Dendritic cell treated with granulocyte-macrophage colony-stimulating factor and Interleukin-4, amounts not matched to agents 40 ng/mL and 50 ng/mL, for 4 days (primary cell): ENCODE measurements around the gene MTARC1.

Source experiments
- H3K27ac Mint-ChIP-seq: one replicate; pipeline ENCODE4 v1.8.0; 2022; ENCODE audit warnings: mild to moderate bottlenecking, mixed read lengths
- H3K27me3 Mint-ChIP-seq: one replicate; pipeline ENCODE4 v1.8.0; 2022; ENCODE audit warnings: mild to moderate bottlenecking, mixed read lengths
- H3K36me3 Mint-ChIP-seq: one replicate; pipeline ENCODE4 v1.8.0; 2022; ENCODE audit warnings: low read depth, mixed read lengths
- H3K4me1 Mint-ChIP-seq: one replicate; pipeline ENCODE4 v1.8.0; 2022; ENCODE audit warnings: low read depth, mixed read lengths
- H3K4me3 Mint-ChIP-seq: one replicate; pipeline ENCODE4 v1.8.0; 2022; ENCODE audit warnings: mild to moderate bottlenecking, moderate library complexity, mixed read lengths
- H3K9me3 Mint-ChIP-seq: one replicate; pipeline ENCODE4 v1.8.0; 2022; ENCODE audit warnings: mixed read lengths
- intact Hi-C: fragments of 100-400 bp; cut with micrococcal nuclease; formaldehyde crosslinking; loops from one replicate; pipeline ENCODE4 v1.15.0; 2022

MTARC1 gene

DNA sequence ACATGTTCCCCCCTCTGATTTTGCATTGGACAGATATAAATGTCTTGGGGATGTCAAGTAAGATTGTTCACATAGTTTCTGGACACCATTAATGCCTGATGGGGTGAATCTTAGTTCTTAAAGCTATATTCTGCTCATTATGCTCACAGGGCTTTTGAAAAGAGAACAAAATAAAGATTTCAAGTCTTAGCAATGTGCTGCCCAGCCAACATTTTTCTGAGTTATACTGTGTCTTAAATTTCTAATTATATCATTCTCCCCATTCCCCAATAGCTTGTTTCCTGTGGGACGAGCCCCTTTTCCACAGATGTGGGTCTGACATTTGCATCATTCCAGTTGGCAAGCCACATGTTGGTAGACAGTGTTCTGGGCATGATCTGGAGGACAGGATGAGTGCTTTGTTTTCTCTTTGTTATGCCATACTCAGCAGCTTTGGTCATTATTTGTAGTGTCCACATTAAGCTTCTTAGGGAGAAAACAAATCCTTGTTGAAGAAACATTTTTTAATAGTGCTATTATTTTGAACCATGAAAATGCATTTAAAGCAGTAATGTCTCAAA lies 32.8 kb downstream of the MTARC1 start:
- intact Hi-C loops, result no loop called here
- Mint-ChIP-seq H3K4me3 (no peak overlapping the region), H3K27ac (no peak overlapping the region), H3K4me1 (peaks cover under 1% of the 10 kb centered on the region), H3K27me3 (no peaks in the 10 kb centered on the region), H3K9me3 (no peaks in the 10 kb centered on the region), H3K36me3 (peaks cover 23% of the 10 kb centered on the region)

DNA sequence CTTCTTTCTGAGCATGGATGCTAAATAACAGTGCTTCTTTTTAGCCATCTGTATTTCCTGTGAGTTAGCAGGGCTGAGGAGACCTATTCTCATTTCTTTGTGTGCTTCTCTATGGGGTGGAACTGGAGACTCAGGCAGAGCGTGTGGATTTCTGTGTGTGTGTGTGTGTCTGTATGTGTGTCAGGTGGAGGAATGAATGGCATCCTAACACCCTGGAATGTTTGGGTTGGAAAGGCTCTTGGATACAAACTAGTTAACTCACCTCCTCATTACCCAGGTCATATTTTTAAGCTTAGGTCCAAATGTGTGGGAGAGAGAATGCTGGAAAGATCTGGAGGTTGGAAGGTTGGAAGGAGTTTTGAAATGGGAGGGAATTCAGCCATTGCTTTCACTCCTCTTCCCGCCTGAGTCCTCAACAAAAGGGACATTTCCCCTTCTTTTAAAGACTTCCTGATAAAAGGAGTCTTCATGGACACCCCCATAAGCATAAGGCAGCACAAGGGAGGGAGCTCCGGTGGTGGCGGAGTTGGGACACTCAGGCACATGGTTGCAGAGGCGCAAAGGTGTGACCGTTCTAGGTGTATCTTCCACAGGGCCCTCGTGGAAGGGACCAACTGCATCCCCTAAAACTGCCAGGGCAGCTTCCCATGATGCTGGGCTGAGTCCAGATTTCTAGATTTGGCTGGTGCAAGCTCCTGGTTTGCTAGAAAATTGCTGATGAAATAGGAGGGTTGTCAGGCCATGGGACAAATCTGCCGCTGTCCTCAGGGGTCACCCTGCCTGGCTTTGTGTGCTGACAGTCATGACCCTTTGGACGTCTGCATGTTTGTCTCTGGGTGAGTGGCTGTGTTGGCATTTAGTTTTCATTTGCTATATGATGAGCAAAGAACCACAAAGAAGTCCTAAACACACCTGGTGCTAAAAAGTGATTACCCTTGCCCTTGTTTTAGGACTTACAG lies 37.6 kb downstream of the MTARC1 start:
- no peak overlapping the region for H3K4me3 Mint-ChIP-seq
- no peaks in the 10 kb centered on the region for H3K27me3 Mint-ChIP-seq
- no peaks in the 10 kb centered on the region for H3K9me3 Mint-ChIP-seq
- intact Hi-C loops, result no loop called here
- peaks cover 6% of the 10 kb centered on the region for H3K4me1 Mint-ChIP-seq
- H3K36me3 Mint-ChIP-seq, result no peaks in the 10 kb centered on the region
- no peak overlapping the region for H3K27ac Mint-ChIP-seq

DNA sequence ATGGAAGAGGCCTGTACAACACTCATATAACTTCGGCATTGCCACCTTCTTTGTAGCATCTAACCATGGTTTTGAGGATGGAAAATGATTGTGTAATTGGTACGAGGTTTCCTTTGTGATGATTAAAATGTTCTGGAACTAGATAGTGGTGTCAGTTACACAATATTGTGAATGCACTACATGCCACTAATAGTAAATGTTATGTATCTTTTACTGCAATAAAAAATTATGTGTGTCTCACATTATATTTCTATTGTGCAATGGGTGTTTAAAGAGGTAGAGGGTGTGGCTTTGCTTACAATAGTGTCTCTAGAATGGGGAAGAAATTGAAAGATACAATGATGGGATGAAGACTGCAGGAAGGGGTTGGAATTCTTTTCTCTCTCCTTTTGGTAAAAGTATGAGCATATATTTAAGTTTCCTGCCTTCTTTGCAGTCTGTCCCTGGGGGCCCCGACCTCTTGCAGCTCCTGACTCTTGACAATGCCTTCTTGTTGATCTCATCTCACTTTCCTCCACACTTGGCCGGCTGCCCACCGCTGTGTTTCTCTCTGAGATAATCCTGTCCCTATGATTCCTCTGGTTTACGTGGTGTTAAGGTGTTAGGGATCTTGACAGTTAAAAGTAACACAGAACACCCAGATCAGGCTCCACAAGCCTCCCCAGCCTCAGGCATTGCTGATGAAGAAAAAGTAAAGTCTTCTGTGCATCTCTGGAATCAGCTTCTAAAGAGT lies 39.3 kb downstream of the MTARC1 start:
- H3K4me3 Mint-ChIP-seq, result no peak overlapping the region
- intact Hi-C loops, result no loop called here
- H3K27me3 Mint-ChIP-seq, result no peaks in the 10 kb centered on the region
- H3K27ac Mint-ChIP-seq, result no peak overlapping the region
- H3K9me3 Mint-ChIP-seq, result no peaks in the 10 kb centered on the region
- H3K36me3 Mint-ChIP-seq, result no peaks in the 10 kb centered on the region
- peaks cover 6% of the 10 kb centered on the region for H3K4me1 Mint-ChIP-seq

DNA sequence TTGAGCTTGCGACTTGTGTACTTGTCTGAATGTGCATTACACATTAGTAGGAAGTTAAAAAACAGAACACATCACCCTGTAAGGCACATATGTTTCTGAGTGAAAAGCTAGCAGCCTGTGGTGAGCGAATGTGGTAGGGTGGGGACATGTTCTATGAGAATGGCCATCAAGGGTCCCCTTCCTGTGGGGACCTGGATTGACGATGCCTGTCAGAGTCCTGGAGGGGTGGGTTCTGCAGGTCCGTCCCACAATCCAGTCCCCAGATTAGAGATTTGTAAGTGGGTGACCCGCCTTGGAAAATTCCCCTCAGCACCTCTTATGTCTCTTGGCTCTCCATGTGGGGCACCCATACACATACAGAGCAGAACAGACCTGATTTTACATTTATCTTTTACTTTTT lies 40.0 kb downstream of the MTARC1 start:
- intact Hi-C loops, result no loop called here
- no peak overlapping the region for H3K27ac Mint-ChIP-seq
- no peaks in the 10 kb centered on the region for H3K9me3 Mint-ChIP-seq
- H3K27me3 Mint-ChIP-seq, result no peaks in the 10 kb centered on the region
- H3K4me1 Mint-ChIP-seq, result peaks cover 6% of the 10 kb centered on the region
- H3K4me3 Mint-ChIP-seq, result no peak overlapping the region
- H3K36me3 Mint-ChIP-seq, result no peaks in the 10 kb centered on the region

DNA sequence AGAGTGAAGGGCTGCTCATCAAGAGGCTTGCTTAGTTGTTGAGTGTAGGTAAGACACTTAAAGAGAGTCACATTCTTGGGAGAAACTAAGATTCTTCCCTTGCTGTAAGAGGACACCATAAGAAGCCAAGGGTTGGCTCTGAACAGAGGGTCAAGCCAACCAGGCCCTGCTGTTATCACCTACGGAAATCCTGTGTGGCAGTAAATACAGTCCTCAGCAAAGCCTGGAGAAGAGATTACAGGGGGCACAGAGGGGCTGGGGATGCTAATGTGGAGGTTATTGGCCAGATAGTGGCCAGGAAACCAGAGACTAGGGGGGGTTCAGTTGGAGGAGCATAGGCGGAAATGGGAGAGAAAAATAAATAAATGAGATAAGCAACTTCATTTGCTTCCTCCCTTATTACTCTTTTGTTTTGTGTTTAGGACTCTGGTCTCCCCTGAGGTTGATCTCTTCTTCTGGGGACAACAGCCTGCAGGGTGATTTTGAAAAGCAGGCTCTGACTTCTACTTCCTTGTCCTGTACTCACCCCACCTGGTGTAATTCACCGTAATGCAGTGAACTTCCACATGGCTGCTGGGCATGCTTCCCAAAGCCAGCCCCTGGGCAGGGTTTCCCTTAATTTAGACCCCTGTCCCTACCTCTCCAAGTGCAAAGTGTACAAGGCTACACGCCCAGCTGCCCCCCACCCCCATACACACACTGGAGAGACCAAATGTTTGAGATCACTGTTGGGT lies 40.9 kb downstream of the MTARC1 start:
- Mint-ChIP-seq H3K4me3 (no peak overlapping the region), H3K36me3 (no peaks in the 10 kb centered on the region), H3K9me3 (no peaks in the 10 kb centered on the region), H3K27me3 (no peaks in the 10 kb centered on the region), H3K4me1 (peaks cover 6% of the 10 kb centered on the region), H3K27ac (no peak overlapping the region)
- intact Hi-C loops, result no loop called here

DNA sequence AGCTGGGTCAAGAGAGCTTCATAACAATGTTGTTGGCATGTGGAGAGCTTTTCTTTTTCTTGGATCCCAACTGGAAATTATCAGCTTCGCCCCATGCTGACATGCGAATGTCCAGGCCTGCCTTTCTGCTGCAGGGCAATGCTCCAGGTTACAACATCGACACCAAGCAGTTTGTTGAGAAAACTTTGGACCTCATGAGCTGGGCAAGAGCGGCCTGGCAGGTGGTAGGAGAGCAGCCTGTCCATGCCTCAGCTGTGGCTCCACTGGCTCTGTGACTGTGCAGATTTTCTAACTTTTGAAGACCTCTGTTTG lies 41.4 kb downstream of the MTARC1 start:
- Mint-ChIP-seq H3K4me1 (peaks cover 6% of the 10 kb centered on the region), H3K27ac (no peak overlapping the region), H3K9me3 (no peaks in the 10 kb centered on the region), H3K36me3 (no peaks in the 10 kb centered on the region), H3K4me3 (no peak overlapping the region), H3K27me3 (no peaks in the 10 kb centered on the region)
- intact Hi-C loops, result no loop called here

DNA sequence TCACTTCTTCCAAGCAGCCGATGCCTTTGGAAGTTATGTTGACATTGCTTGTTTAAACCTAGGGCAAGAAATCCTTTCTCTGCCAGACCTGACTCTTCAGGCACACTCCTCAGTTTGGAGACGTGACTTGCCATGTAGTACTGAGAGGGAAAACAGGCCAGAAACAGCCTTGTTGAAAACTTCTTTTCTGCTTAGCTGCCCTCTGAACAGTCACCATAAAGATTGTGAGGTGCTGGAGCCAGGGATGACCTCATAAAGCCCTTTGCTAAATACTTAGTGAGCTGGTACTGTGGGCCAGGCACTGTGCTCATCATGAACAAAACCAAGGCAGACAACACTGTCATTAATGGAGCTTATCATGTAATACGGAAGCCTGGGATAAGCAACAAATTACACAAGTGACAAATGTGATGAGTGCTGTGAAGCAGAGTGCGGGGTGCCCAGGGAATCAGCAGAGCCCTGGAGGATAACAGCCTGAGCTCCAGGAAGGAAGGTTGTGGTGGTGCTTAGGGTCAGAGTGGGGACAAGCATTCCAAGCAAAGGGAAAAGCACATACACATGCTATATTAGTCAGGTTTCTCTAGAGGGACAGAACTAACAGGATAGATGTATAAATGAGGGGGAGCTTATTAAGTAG lies 42.4 kb downstream of the MTARC1 start:
- peaks cover 6% of the 10 kb centered on the region for H3K4me1 Mint-ChIP-seq
- intact Hi-C loops, result no loop called here
- H3K9me3 Mint-ChIP-seq, result no peaks in the 10 kb centered on the region
- H3K4me3 Mint-ChIP-seq, result no peak overlapping the region
- no peak overlapping the region for H3K27ac Mint-ChIP-seq
- no peaks in the 10 kb centered on the region for H3K27me3 Mint-ChIP-seq
- H3K36me3 Mint-ChIP-seq, result no peaks in the 10 kb centered on the region

DNA sequence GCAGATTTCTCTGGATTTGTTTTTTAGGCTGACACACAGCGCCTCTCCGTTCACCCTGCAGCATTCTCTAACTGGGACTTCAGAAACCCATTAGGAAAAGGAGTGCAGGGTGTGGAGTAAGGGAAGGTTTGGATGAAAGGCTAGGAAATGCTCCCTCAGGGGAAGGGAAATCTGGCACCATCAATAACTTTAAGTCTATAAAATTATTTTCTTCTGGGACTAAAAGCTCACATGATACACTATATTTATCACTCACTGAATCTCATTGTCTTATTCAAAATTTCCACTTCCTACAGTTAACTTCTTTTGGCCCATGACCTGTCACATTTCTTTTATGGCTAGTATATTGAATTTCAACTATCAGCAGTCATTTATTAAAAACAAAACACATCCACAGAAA lies 46.7 kb downstream of the MTARC1 start:
- Mint-ChIP-seq H3K27ac (no peak overlapping the region), H3K9me3 (no peaks in the 10 kb centered on the region), H3K36me3 (no peaks in the 10 kb centered on the region), H3K4me1 (no peaks in the 10 kb centered on the region), H3K4me3 (no peak overlapping the region), H3K27me3 (no peaks in the 10 kb centered on the region)
- intact Hi-C loops, result no loop called here

DNA sequence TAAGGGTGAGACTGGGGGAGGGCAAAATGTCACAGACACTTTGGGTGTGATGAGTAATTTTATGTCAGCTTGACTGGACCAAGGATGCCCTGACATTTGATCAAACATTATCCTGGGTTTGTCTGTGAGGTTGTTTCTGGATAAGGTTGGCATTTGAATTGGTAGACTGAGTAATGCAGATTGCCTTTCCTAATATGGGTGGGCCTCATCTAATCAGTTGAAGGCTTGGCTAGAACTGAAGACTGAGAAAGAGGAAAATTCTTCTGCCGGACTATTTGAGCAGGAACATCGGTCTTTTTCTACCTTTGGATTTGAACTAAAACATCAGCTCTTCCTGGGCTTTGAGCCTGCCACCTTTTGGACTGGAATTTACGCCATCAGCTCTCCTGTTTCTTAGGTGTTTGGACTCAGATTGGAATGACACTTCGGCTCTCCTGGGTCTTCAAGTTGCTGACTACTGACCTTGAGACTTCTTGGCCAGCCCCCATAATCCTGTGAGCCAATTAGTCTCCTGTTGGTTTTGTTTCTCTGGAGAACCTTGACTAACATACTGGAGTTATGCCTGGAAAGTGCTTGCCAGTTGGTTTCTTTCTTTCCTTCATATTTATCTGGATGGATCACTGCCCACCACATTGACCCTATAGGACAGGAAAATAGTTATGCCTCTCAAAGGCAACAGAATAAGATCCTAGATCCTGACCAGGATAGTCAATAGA lies 47.6 kb downstream of the MTARC1 start:
- no peaks in the 10 kb centered on the region for H3K4me1 Mint-ChIP-seq
- H3K36me3 Mint-ChIP-seq, result no peaks in the 10 kb centered on the region
- H3K27me3 Mint-ChIP-seq, result no peaks in the 10 kb centered on the region
- no peak overlapping the region for H3K27ac Mint-ChIP-seq
- intact Hi-C loops, result no loop called here
- H3K9me3 Mint-ChIP-seq, result no peaks in the 10 kb centered on the region
- H3K4me3 Mint-ChIP-seq, result no peak overlapping the region
